K562 (cell line): Measurements from ENCODE around the gene HDAC7. TPM values are rescaled to one million over a fixed set of nuclear protein-coding genes. Genes with fewer than 3 reads are reported as not detected.

Experiments used
- NEUROD1 ChIP-seq: fragments of 150-350 bp; IDR thresholded peaks from 2 replicates; pipeline ENCODE4 v1.6.1; 2014; ENCODE audit warnings: borderline replicate concordance, low read length, low read depth; ENCODE audit not compliant: partially characterized antibody
- NR1H2 ChIP-seq: sonication (generic); formaldehyde crosslinking; IDR thresholded peaks from 2 replicates; pipeline ENCODE4 v1.4.0; 2020; ENCODE audit warnings: mild to moderate bottlenecking, missing genetic modification reagents
- SMARCB1 ChIP-seq: IDR thresholded peaks from 2 replicates; pipeline ENCODE4 v1.6.1; 2011; ENCODE audit warnings: improper control_type of control experiment, low read depth; ENCODE audit not compliant: insufficient read length
- TCF3 ChIP-seq: sonication (generic); formaldehyde crosslinking; IDR thresholded peaks from 2 replicates; pipeline ENCODE4 v1.4.0; 2020; ENCODE audit warnings: mild to moderate bottlenecking, missing genetic modification reagents
- ZNF324 ChIP-seq: fragments of 250-450 bp; sonication (Bioruptor Pico); IDR thresholded peaks from 2 replicates; pipeline ENCODE4 v1.4.0; 2020; ENCODE audit warnings: mild to moderate bottlenecking
- ZNF589 ChIP-seq: fragments of 200-800 bp; sonication (Bioruptor generic); IDR thresholded peaks from 2 replicates; pipeline ENCODE4 v1.6.1; 2016; ENCODE audit warnings: low read depth, missing genetic modification characterization, missing compliant biosample characterization
- polyA plus RNA-seq, 8 experiments: library from polyadenylated mRNA; depleted of rRNA in 4 of 8; stranded (reverse) in 5 of 8; unstranded in 3 of 8; fragments of >200 nt; fragmentation: Nextera tagmentation in 2 of 8; fragmentation: Illumina TruSeq in 1 of 8; extraction: Ambion mirVana in 2 of 8; extraction: Trizol in 1 of 8; gene quantifications; 2 replicates each; pipeline versions ENCODE4 v1.2.1 to v1.2.3, GENCODE V29; 2011 to 2014; ENCODE audit warnings: inconsistent platforms in 1 of 8, missing spikeins in 1 of 8
- total RNA-seq, 7 experiments: library from RNA; depleted of rRNA in 6 of 7; stranded (reverse); fragments of >200 nt in 6 of 7; fragmentation: Illumina TruSeq in 2 of 7; extraction: Trizol in 2 of 7; gene quantifications; 2 replicates each; pipeline versions ENCODE4 v1.2.1 to v1.2.3, GENCODE V29; 2011 to 2021; ENCODE audit warnings: low replicate concordance in 1 of 7
- TF ChIP-seq, protein P1 (sequence below), 3 experiments: fragments of 200-800 bp in 1 of 3; fragments of 250-450 bp in 1 of 3; fragments of 450-650 bp in 1 of 3; sonication (Bioruptor Pico) in 1 of 3; sonication (Bioruptor generic) in 1 of 3; formaldehyde crosslinking in 1 of 3; IDR thresholded peaks; 2 replicates each; pipeline versions ENCODE4 v1.6.1 to v1.8.0; 2016 to 2022; ENCODE audit warnings: mild to moderate bottlenecking in 2 of 3, missing genetic modification characterization in 2 of 3, missing compliant biosample characterization in 1 of 3, moderate library complexity in 1 of 3
- TF ChIP-seq, protein P2 (sequence below): fragments of 250-450 bp; sonication (Bioruptor Pico); IDR thresholded peaks from 2 replicates; pipeline ENCODE4 v1.8.0; 2022; ENCODE audit warnings: inconsistent platforms
- TF ChIP-seq, protein P3 (sequence below): fragments of 200-800 bp; sonication (Bioruptor generic); IDR thresholded peaks from 2 replicates; pipeline ENCODE4 v1.6.1; 2017; ENCODE audit warnings: missing genetic modification characterization, missing compliant biosample characterization

HDAC7 gene
- total and polyA plus RNA-seq, 9 of the 15 experiments (the other 6 are each of a cell fraction or from before 2014, with no cell fraction given), result 2.5 to 129 (median 31.1) TPM

DNA sequence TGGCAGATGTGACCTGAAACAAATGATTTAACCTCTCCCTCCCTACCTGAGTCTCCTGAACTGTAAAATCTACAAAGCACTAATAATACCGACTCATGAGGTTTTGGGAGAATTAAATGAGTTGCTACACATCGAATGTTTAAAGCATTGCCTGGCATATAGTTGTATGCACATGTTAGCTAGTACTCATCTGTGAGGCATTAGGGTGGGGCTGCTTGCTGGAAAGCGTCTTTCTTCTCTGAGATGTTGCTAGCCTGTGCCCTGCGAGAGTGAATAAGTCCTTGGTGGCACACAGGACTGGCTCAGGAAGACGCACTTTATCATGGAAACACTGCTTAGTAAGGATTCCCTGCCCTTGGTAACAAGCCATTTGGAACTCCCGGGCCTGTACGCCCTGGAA is 67.2 kb downstream of the HDAC7 start (continued):
- TF ChIP-seq, protein P1, sequence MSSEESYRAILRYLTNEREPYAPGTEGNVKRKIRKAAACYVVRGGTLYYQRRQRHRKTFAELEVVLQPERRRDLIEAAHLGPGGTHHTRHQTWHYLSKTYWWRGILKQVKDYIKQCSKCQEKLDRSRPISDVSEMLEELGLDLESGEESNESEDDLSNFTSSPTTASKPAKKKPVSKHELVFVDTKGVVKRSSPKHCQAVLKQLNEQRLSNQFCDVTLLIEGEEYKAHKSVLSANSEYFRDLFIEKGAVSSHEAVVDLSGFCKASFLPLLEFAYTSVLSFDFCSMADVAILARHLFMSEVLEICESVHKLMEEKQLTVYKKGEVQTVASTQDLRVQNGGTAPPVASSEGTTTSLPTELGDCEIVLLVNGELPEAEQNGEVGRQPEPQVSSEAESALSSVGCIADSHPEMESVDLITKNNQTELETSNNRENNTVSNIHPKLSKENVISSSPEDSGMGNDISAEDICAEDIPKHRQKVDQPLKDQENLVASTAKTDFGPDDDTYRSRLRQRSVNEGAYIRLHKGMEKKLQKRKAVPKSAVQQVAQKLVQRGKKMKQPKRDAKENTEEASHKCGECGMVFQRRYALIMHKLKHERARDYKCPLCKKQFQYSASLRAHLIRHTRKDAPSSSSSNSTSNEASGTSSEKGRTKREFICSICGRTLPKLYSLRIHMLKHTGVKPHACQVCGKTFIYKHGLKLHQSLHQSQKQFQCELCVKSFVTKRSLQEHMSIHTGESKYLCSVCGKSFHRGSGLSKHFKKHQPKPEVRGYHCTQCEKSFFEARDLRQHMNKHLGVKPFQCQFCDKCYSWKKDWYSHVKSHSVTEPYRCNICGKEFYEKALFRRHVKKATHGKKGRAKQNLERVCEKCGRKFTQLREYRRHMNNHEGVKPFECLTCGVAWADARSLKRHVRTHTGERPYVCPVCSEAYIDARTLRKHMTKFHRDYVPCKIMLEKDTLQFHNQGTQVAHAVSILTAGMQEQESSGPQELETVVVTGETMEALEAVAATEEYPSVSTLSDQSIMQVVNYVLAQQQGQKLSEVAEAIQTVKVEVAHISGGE (CRISPR knock-in tag; IDR thresholded peaks at IDR 0.05), result no peak
- TF ChIP-seq ZNF324 (CRISPR knock-in tag), result no peak
- TF ChIP-seq, protein P2, sequence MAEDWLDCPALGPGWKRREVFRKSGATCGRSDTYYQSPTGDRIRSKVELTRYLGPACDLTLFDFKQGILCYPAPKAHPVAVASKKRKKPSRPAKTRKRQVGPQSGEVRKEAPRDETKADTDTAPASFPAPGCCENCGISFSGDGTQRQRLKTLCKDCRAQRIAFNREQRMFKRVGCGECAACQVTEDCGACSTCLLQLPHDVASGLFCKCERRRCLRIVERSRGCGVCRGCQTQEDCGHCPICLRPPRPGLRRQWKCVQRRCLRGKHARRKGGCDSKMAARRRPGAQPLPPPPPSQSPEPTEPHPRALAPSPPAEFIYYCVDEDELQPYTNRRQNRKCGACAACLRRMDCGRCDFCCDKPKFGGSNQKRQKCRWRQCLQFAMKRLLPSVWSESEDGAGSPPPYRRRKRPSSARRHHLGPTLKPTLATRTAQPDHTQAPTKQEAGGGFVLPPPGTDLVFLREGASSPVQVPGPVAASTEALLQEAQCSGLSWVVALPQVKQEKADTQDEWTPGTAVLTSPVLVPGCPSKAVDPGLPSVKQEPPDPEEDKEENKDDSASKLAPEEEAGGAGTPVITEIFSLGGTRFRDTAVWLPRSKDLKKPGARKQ, result no peak
- TF ChIP-seq NEUROD1, result no peak
- no peak for TF ChIP-seq TCF3 (CRISPR knock-in tag)
- TF ChIP-seq ZNF589 (CRISPR knock-in tag), result no peak
- TF ChIP-seq SMARCB1, result no peak
- no peak for TF ChIP-seq NR1H2 (CRISPR knock-in tag)
- TF ChIP-seq, protein P3, sequence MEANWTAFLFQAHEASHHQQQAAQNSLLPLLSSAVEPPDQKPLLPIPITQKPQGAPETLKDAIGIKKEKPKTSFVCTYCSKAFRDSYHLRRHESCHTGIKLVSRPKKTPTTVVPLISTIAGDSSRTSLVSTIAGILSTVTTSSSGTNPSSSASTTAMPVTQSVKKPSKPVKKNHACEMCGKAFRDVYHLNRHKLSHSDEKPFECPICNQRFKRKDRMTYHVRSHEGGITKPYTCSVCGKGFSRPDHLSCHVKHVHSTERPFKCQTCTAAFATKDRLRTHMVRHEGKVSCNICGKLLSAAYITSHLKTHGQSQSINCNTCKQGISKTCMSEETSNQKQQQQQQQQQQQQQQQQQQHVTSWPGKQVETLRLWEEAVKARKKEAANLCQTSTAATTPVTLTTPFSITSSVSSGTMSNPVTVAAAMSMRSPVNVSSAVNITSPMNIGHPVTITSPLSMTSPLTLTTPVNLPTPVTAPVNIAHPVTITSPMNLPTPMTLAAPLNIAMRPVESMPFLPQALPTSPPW (CRISPR knock-in tag), result no peak
